Measurements from ENCODE around the gene LCE1C. TPM values are rescaled to one million over a fixed set of nuclear protein-coding genes. Genes with fewer than 3 reads are reported as not detected.

The LCE1C gene, protein sequence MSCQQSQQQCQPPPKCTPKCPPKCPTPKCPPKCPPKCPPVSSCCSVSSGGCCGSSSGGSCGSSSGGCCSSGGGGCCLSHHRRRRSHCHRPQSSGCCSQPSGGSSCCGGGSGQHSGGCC
- not detected for total RNA-seq
- not detected for polyA plus RNA-seq
- long read RNA-seq, donor 1, result 0 reads
- long read RNA-seq, donor 2, result 0 reads
- long read RNA-seq, donor 3, result 0 reads

DNA sequence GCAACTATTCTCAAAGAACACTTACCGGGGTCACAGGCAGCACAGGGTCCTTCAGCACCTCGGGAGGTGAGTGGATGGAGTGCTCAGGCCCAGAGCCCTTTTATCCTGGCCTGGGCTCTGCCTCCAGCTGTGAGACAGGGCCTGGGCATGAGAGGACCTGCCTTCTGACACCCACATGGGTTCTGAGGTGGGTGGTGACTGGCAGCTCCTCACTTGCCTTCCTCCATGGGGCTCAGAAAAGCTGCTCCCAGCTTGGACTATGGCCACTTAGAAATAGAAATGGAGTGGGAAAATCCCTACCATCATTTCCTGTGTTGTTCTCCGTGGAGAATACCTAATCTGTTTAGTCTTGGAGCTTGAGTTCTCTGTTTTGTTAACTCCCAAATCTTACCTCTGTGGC is at the start of gene LCE1C:
Gene LCE1C, minus strand, starts transcription at position 76 of the 400 bp plus-strand sequence. CDS start 1,173 bp downstream, outside the sequence.
- intact Hi-C loops (cut with DNase I), result no loop called here
- peaks cover 0 to 4% (median 0%) of the 10 kb centered on the region in 12 donors for H3K9me3 ChIP-seq

DNA sequence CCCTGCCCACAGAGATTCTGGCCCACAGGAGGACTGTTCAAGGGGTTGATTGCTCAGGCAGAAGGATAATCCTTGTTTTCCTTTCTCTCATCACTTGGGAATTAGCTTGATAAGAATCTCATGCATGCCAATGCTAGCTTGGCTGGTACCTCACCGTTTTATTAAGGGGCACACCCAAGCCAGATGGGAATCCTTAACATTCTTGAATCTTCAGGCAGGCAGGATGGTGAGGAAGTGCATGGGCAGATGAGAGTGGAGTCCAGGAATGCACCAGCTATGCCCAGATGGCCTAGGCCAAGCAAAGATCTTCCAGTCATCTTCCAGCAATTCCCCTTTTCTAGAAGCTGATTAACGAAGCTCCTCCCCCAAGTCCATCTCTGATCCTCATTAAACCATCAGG is 49.2 kb upstream of the LCE1C start:
- DNase-seq (no peak), ATAC-seq (no peak)
- intact Hi-C loops (cut with DNase I), result no loop called here
- no peaks in the 10 kb centered on the region for H3K36me3 ChIP-seq
- peaks cover 0 to 10% (median 0%) of the 10 kb centered on the region in 9 donors for H3K27me3 ChIP-seq
- no peak overlapping the region for H3K27ac ChIP-seq
- H3K4me1 ChIP-seq, result no peaks in the 10 kb centered on the region
- H3K9me3 ChIP-seq, result no peaks in the 10 kb centered on the region
- 29 to 39% (median 34%) methylated on average over 2 of the region's 2 CpGs for WGBS, 4 donors
- TF ChIP-seq, protein P1, sequence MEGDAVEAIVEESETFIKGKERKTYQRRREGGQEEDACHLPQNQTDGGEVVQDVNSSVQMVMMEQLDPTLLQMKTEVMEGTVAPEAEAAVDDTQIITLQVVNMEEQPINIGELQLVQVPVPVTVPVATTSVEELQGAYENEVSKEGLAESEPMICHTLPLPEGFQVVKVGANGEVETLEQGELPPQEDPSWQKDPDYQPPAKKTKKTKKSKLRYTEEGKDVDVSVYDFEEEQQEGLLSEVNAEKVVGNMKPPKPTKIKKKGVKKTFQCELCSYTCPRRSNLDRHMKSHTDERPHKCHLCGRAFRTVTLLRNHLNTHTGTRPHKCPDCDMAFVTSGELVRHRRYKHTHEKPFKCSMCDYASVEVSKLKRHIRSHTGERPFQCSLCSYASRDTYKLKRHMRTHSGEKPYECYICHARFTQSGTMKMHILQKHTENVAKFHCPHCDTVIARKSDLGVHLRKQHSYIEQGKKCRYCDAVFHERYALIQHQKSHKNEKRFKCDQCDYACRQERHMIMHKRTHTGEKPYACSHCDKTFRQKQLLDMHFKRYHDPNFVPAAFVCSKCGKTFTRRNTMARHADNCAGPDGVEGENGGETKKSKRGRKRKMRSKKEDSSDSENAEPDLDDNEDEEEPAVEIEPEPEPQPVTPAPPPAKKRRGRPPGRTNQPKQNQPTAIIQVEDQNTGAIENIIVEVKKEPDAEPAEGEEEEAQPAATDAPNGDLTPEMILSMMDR (IDR thresholded peaks at IDR 0.05), result no peak
- no peak for TF ChIP-seq POLR2A (IDR thresholded peaks at IDR 0.05)
- H3K4me3 ChIP-seq, result no peak overlapping the region

More for the DNA sequence above, at the start of gene LCE1C:
- Histone ChIP-seq H3K4me1 (no peaks in the 10 kb centered on the region), H3K4me3 (no peak within 1 kb of the TSS), H3K27me3 (peaks cover 0 to 7% (median 0%) of the 10 kb centered on the region in 9 donors), H3K36me3 (no peaks in the 10 kb centered on the region), H3K27ac (no peak within 1 kb of the TSS)
- TF ChIP-seq POLR2A (IDR thresholded peaks at IDR 0.05), result no peak
- DNase-seq, result no peak
- WGBS, 4 donors, result 32 to 57% (median 47%) methylated on average over 3 of the region's 3 CpGs
- no peak for ATAC-seq

DNA sequence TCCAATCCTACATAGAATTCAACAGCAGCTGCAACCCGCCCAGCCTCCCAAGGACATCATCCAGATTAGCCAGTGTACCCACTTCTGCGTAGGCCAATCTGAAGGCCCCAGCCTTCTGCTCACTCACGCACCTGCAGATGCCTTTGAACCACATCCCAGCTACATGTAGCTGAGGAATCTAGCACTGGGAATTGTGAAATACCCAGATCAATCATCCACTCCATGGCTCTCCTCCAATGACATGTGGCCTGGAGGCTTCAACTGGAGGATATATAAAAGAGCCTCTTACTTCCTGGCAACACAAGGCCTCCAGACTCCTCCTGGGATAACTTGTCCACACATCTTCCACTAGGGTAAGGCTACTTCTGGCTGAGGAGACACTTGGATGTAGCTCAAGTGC is 36.1 kb upstream of the LCE1C start, which contains the start of gene LCE6A:
Gene LCE6A, plus strand, starts transcription at position 301 of the 400 bp plus-strand sequence. CDS start 665 bp downstream, outside the sequence.
- H3K4me1 ChIP-seq, result no peaks in the 10 kb centered on the region
- intact Hi-C loops (cut with DNase I), result no loop called here
- H3K27me3 ChIP-seq, result peaks cover 0 to 4% (median 0%) of the 10 kb centered on the region in 9 donors
- H3K9me3 ChIP-seq, result no peaks in the 10 kb centered on the region
- H3K27ac ChIP-seq, result no peak within 1 kb of the TSS
- TF ChIP-seq POLR2A (IDR thresholded peaks at IDR 0.05), result no peak
- TF ChIP-seq, protein P1 (IDR thresholded peaks at IDR 0.05), result no peak
- no peaks in the 10 kb centered on the region for H3K36me3 ChIP-seq
- WGBS, 4 donors, result 67 to 85% (median 75%) methylated on average over 2 to 3 of the region's 3 CpGs
- DNase-seq (no peak), ATAC-seq (no peak)
- H3K4me3 ChIP-seq, result no peak within 1 kb of the TSS

DNA sequence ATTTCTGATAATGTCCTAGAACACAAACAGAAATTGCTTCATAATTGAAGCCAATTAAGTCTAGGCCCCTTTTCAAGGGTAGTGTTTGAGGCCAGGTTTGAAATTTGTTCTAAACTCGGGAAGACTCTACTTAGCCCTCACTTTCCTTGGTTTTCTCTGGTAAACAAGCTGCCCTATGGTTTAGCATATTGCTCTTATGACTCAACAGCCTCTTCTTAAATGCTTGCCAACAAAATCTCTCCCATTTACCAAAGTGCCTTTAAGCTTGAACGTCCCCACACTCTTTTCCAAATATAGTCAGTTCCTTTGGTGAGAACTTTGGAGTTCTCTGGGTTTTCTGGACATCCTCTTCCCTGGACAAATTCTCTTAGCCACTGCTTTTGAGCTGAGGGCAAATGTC is 30.4 kb upstream of the LCE1C start:
- no peaks in the 10 kb centered on the region for H3K4me1 ChIP-seq
- no peak overlapping the region for H3K27ac ChIP-seq
- ATAC-seq, result no peak
- no peak for DNase-seq
- peaks cover 0 to 6% (median 0%) of the 10 kb centered on the region in 12 donors for H3K9me3 ChIP-seq
- no peak for TF ChIP-seq POLR2A (IDR thresholded peaks at IDR 0.05)
- TF ChIP-seq, protein P1 (IDR thresholded peaks at IDR 0.05), result no peak
- no peak overlapping the region for H3K4me3 ChIP-seq
- 34 to 51% (median 48%) methylated on average over 2 of the region's 2 CpGs for WGBS, 4 donors
- no peaks in the 10 kb centered on the region for H3K27me3 ChIP-seq
- no peaks in the 10 kb centered on the region for H3K36me3 ChIP-seq
- intact Hi-C loops (cut with DNase I), result no loop called here
